ENCODE data around the gene SBF1. TPM values are rescaled to one million over a fixed set of nuclear protein-coding genes. Genes with fewer than 3 reads are reported as not detected.
A peak's percentile ranks its signal among the peaks of the same experiment; 100 is the strongest.

SBF1 gene
- total and polyA plus RNA-seq, 2 of the 13 experiments (the other 11 are each of a cell fraction or from before 2014, with no cell fraction given) = 31.7 to 40.9 TPM

DNA sequence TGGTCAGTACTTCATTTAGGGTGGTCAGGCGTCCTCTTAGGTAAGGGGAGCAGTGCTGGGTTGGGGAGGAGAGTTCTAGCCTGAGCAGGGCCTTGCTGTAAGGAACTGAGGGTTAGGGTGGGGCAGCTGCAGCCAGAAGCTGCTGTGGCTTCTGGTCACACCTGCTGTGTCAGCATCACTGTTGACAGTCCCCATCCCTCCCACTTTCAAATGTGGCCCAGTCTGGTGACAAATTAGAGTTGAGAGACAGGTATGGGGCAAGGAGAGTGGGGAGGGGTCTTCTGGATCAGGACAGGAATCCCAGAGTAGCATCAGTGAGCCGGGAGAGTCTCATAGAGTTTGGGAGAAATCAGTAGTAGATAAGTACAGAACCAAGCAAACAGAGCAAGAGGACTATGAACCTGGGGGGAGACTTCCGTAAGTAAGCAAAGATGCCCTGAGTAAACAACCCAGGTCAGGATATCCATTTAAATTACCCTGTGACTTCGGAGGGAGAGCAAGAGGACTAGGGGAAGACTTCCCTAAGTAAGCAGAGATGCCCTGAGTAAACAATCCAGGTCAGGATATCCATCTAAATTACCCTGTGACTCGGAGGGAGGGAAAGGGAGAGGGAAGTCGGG is 78.0 kb downstream of the SBF1 start (continued):
- TF ChIP-seq RBM22 (optimal IDR thresholded peaks at IDR 0.05; ENCODE audit: low read length) (peak; percentile 31), CBX5 (CRISPR knock-in tag; IDR thresholded peaks at IDR 0.05; ENCODE audit: borderline replicate concordance) (no peak), SP4 (CRISPR knock-in tag; IDR thresholded peaks at IDR 0.05) (no peak), YEATS2 (CRISPR knock-in tag; IDR thresholded peaks at IDR 0.05; ENCODE audit: borderline replicate concordance) (0 out of 2 replicates have a peak, but pooled peaks have one; percentile 38), SNAPC2 (CRISPR knock-in tag; IDR thresholded peaks at IDR 0.05) (no peak), ONECUT2 (CRISPR knock-in tag; IDR thresholded peaks at IDR 0.05) (peak; percentile 16; the same call in 1 of the 2 replicates), SRSF9 (IDR thresholded peaks at IDR 0.05; ENCODE audit: borderline replicate concordance, insufficient read depth, low read depth, low read length, poor library complexity, severe bottlenecking) (no peak), ZFY (CRISPR knock-in tag; IDR thresholded peaks at IDR 0.05) (no peak), ZNF607 (CRISPR knock-in tag; IDR thresholded peaks at IDR 0.05; ENCODE audit: borderline replicate concordance) (peak; percentile 72; the same call in 1 of the 2 replicates), ZNF781 (CRISPR knock-in tag; IDR thresholded peaks at IDR 0.05; ENCODE audit: borderline replicate concordance, not compliant biosample characterization) (no peak), ZNF775 (CRISPR knock-in tag; IDR thresholded peaks at IDR 0.05; ENCODE audit: borderline replicate concordance) (0 out of 2 replicates have a peak, but pooled peaks have one; percentile 19), ZNF773 (CRISPR knock-in tag; IDR thresholded peaks at IDR 0.05; ENCODE audit: borderline replicate concordance) (no peak), ZFP82 (CRISPR knock-in tag; IDR thresholded peaks at IDR 0.05; ENCODE audit: borderline replicate concordance) (no peak), NCOR1 (IDR thresholded peaks at IDR 0.05; ENCODE audit: borderline replicate concordance, low read length) (peak; percentile 71; the same call in 1 of the 2 replicates), PRPF4 (IDR thresholded peaks at IDR 0.05; ENCODE audit: low read depth, low read length, poor library complexity, severe bottlenecking) (no peak), CCDC6 (CRISPR knock-in tag; IDR thresholded peaks at IDR 0.05) (peak; percentile 46), REL (CRISPR knock-in tag; conservative IDR thresholded peaks at IDR 0.05) (no peak), SIN3A (IDR thresholded peaks at IDR 0.05; ENCODE audit: borderline replicate concordance, low read depth, low read length) (0 out of 2 replicates have a peak, but pooled peaks have one; percentile 41), PPARG (CRISPR knock-in tag; conservative IDR thresholded peaks at IDR 0.05) (peak; percentile 84), NRL (CRISPR knock-in tag; IDR thresholded peaks at IDR 0.05; ENCODE audit: borderline replicate concordance) (no peak)
- TF ChIP-seq, protein P1, sequence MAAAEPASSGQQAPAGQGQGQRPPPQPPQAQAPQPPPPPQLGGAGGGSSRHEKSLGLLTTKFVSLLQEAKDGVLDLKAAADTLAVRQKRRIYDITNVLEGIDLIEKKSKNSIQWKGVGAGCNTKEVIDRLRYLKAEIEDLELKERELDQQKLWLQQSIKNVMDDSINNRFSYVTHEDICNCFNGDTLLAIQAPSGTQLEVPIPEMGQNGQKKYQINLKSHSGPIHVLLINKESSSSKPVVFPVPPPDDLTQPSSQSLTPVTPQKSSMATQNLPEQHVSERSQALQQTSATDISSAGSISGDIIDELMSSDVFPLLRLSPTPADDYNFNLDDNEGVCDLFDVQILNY (CRISPR knock-in tag; conservative IDR thresholded peaks at IDR 0.05) = no peak
- TF ChIP-seq, protein P2, sequence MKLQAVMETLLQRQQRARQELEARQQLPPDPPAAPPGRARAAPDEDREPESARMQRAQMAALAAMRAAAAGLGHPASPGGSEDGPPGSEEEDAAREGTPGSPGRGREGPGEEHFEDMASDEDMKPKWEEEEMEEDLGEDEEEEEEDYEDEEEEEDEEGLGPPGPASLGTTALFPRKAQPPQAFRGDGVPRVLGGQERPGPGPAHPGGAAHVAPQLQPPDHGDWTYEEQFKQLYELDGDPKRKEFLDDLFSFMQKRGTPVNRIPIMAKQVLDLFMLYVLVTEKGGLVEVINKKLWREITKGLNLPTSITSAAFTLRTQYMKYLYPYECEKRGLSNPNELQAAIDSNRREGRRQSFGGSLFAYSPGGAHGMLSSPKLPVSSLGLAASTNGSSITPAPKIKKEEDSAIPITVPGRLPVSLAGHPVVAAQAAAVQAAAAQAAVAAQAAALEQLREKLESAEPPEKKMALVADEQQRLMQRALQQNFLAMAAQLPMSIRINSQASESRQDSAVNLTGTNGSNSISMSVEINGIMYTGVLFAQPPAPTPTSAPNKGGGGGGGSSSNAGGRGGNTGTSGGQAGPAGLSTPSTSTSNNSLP (IDR thresholded peaks at IDR 0.05; ENCODE audit: low read depth, low read length) = peak; percentile 63; the same call in 1 of the 2 replicates
- TF ChIP-seq, protein P3, sequence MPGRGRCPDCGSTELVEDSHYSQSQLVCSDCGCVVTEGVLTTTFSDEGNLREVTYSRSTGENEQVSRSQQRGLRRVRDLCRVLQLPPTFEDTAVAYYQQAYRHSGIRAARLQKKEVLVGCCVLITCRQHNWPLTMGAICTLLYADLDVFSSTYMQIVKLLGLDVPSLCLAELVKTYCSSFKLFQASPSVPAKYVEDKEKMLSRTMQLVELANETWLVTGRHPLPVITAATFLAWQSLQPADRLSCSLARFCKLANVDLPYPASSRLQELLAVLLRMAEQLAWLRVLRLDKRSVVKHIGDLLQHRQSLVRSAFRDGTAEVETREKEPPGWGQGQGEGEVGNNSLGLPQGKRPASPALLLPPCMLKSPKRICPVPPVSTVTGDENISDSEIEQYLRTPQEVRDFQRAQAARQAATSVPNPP (CRISPR knock-in tag; IDR thresholded peaks at IDR 0.05) = no peak
- TF ChIP-seq, protein P4, sequence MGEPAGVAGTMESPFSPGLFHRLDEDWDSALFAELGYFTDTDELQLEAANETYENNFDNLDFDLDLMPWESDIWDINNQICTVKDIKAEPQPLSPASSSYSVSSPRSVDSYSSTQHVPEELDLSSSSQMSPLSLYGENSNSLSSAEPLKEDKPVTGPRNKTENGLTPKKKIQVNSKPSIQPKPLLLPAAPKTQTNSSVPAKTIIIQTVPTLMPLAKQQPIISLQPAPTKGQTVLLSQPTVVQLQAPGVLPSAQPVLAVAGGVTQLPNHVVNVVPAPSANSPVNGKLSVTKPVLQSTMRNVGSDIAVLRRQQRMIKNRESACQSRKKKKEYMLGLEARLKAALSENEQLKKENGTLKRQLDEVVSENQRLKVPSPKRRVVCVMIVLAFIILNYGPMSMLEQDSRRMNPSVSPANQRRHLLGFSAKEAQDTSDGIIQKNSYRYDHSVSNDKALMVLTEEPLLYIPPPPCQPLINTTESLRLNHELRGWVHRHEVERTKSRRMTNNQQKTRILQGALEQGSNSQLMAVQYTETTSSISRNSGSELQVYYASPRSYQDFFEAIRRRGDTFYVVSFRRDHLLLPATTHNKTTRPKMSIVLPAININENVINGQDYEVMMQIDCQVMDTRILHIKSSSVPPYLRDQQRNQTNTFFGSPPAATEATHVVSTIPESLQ (CRISPR knock-in tag; conservative IDR thresholded peaks at IDR 0.05) = no peak

Data from HepG2 (cell line).